NCI-H2107 (cell line): ENCODE results near the gene DHFR2.
"Not testable (repeated sequence)": the region's sequence is repeated elsewhere in the genome, so short reads cannot be mapped to it uniquely, and the experiment has no call there.

Experiments
- DNase-seq: peaks from one replicate; lab custom pipeline; 2025; lab: John Stamatoyannopoulos, UW

Gene DHFR2

DNA sequence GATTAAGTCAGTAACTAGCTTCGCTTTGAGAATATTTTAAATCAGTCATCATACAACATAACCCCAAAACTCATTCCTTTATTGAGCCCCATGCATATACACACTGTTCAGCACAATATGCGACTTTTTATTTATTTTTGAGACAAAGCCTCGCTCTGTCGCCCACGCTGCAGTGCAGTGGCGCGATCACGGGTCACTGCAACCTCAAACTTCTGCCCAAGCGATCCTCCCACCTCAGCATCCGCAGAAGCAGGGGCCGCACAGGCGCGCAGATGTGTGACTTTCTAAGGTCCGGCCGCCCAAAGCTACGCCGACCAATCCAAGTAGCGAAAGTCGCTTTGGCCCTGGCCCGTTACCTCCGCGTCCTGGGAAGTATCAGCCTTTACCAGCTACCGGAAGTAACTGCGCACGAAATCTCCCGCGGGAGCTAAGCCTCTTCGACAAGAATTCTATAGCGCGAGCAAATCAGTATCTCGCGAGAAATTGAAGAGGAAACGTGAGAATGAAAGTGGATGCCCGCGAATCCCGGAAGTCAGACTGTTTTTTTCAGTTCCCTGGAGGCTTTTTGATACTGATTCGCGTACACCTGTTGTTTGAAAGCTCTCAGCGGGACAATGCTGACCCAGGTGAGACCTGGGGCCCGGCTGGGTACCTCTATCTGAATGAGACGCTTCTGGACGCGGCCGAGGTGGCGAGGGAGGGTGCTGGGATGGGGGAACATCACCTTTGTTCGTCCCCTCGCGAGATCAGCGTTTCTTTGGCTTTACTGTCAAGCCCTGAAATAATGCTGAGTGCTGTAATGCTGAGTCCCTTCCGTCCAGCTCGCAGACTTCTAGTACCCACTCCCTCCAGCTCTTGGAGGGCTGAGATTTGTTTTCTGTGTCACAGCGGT lies at the start of gene DHFR2, which contains the start of gene NSUN3:
Gene DHFR2, minus strand, starts transcription at position 404 of the 892 bp plus-strand sequence. CDS start 1,405 bp downstream, outside the sequence.
Gene NSUN3, plus strand, starts transcription at position 549 of the 892 bp plus-strand sequence. Its CDS starts 66 bp downstream, at position 615.
- peak; percentile 95 for DNase-seq

DNA sequence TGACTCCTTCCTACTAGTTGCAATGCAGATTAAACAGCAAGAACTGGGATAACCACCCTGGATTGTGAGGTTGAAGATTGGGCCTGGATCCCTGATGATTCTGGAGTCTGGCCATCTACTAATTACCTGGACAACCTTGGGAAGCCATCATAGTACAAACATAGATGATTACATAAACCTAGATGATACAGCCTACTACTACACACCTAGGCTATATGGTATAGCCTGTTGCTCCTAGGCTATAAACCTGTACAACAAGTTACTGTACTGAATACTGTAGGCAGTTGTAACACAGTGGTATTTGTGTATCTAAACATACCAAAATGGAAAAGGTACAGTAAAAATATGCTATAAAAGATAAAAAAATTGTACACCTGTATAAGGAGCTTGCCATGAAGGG lies 48.1 kb upstream of the DHFR2 start:
- DNase-seq, result no peak

DNA sequence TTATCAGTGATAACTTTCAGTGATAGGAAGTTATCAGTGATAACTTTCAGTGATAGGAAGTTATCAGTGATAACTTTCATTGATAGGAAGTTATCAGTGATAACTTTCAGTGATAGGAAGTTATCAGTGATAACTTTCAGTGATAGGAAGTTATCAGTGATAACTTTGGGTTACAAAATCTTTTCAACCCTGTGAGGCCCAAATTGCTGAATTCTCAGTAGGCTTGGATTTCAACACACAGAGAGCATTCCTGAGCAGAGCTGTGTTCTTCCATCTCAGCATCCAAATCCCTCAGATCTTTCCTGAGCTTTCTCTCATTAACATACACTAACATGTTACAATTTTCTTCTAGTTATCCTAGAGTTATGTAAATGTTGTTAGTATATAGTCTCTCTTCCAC lies 47.5 kb upstream of the DHFR2 start:
- not testable (repeated sequence) for DNase-seq

DNA sequence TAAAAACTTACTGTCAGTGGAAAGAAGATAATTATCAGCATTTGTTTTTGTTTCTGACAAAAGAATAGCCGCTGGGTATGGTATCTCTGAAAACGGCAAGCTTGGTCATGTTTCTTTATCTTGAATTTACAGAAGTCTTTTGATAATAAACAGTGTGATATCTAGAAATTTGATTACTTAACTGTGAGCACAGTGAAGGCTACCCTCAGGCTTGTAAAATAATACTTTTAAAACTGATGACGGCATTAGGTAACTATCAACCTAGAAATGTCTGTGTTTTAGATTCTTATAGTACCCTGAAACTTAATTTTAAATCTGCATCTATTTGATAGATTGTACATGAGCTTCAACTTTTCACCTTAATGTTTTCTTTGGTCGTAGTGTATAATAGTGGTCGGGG lies 43.6 kb upstream of the DHFR2 start:
- no peak for DNase-seq

DNA sequence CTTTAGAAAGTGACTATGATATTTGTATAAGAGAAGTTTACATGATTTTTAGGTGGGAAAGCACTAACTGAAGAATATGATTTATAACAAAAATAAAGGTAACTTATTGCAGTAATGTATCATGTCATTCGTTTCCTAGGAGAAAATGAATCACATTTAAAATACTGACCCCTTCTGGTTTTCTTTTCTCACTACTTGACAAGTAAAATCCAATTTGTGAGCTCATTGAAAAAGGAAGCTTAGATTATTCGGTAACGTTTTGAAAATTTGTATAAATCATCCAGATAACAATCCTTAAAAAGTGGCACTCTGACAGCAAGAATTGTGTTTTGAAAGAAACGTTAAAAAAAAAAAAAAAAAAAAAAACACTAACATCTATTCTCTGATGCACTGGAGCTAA lies 39.1 kb upstream of the DHFR2 start:
- no peak for DNase-seq

DNA sequence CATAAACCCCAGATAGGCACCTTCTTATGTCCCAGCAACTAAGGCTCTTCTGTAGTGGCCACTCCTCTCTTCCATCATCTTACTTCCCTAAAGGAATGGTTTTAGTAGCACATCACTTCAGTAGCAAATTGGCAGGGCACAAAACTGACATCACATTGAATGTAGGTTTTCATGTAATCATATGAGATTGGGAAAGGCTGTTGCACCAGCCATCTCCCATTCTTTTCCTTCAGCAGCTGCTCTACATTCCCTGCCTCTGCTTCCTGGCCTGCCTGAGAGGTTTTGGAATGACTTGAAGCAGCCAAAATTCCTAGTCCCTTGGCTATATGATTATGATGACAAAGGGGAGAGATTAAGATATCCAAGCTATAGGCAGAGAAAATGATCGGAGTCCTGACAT lies 36.6 kb upstream of the DHFR2 start:
- no peak for DNase-seq

DNA sequence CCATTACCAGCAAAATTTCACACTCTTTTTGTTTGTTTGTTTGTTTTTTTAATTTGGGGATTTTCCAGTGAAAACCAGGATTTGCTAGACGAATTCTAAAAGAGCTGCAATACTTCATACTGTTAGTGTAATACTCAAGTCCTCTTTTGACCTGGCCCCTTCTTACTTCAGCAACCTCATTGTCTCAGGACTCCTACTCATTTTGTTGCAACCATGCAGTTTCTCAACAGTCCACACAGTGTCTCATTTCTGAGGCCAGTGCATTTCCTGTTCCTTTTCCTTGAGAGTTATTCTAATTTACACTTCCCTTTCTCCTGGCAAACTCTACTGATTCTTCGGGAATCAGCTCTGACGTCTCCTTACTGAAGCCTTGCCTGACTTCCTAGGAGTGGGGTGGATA lies 35.7 kb upstream of the DHFR2 start:
- DNase-seq, result no peak

DNA sequence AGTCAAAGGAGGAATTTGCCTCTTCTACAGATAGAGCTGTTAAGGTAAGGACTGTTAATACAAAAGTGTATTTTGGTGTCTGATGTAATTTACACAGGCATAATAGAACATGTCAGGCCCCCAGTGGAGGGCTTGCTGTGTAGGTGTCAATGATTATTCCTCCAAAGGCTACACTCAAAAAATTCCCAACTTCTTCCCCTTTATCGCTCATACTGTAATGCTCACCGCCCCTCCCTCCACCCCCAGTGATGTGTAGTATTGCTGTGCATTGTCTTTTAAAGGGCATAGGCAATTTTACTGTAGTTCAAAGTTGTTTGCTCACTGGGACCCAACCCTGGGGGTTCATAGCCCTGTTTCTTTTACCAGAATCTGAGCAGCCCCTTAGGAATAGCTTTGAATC lies 32.4 kb upstream of the DHFR2 start:
- DNase-seq, result no peak

DNA sequence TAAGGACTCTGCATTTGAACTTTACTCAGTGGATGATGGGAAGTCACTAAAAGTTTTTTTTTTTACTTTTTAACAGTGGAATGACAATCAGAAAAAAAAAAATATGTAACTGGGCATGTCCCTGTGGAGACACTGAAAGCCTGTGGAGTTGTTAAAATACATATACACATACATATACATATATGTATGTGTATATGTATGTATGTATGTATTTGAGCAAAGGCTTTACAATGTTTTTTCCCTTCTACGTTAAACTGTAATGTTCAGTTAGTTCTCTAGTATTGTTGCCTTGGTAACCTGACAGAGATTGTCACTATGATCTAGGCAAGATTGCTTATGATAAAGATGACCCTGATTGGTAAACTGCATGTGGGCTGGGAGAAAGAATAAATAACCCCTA lies 30.4 kb upstream of the DHFR2 start:
- no peak for DNase-seq

DNA sequence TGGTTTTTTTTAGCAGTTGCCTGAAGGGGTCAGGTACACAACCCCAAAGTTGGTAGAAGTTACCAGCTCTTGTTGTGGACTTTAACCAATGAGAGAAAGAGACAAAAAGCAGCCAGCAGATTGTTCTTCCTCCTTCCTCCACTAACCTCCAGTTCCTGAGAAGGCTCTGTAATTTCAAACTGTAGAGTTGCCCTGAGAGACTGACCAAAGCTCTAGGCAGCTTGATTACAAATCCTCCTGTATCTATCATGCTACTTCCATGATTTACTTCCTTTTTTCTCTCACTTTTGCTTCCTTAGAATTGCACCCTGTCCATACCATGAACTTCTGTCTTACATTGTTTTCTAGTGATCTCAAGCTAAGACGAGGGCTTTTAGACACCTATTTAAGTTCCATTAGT lies 29.4 kb upstream of the DHFR2 start:
- no peak for DNase-seq

DNA sequence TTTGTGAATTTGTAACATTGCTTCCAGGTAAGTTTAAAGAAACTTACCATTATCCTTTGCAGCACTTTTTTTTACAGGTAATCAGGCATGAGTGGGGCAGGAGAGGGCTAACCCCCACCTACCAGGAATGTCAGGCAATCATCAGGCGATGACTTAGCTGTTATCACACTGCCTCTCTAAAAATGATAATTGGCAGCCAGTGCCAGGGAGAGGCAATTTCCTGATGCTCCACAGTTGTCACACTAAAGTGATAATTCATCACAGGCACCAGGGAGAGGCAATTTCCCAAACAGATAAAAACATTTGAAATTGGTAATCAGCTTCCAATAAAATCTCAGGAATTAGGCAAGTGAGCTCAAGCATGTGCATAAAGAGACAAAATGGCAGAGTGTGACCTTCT lies 26.4 kb upstream of the DHFR2 start:
- DNase-seq, result no peak

DNA sequence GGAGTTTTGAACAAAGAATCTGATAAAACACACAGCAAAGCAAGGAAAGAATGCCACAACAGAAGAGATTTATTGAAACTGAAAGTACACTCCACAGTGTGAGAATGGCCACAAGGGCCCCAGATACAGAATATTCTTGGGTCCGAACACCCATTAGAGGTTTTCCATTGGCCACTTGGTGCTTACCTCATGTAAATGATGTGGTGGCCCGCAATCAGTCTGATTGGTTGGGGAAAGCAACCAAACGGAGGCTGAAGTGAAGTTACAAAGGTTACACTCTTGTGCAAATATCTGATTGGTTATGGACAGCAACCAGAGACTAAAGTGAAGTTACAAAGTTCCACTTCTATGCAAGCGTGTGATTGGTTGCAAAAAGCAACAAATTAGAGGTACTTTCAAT lies 20.5 kb upstream of the DHFR2 start:
- no peak for DNase-seq

DNA sequence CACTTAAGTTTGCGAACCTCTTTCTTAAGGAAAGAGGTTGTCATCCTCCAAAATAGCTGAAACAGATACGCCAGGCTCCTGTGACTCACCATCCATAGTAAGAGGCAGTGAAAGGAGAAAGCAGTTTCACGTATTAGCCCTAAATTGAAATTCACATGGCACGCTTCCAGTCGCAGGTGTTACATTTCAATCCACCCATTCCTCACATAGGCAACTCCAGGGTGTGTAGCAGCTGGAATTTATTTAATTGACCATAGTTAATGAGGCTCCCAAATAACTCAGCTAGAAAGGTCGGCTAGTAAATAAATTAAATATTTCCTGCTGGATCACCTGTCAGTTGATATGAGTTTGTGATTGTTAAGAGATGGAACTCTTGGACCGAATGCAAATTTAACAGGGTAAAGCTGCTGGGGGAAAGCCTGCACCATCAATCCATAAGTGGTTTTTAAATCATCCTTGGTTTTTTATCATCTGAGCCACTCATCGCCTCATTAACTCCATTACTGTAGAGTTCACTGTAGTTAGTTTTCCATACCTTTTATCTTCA lies 19.7 kb upstream of the DHFR2 start:
- peak; percentile 56 for DNase-seq

DNA sequence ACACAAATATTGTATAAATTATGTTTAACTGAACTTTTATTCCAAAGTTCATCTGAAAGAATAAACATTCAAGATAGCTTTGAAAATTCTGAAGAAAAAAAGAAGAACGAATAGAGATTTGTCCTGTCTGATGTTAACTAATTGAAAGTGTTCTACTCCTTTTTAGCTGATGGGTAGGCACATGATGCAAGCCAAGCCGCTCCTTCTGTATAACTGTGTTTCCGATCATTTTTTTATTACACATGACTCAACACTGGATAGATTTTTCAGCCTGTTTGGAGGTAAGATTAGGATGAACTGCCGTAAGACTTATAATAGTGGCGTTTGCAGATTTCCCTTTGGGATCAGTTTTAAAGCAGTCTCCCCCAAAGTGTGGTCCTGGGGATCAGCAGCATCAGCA lies 19.2 kb upstream of the DHFR2 start:
- DNase-seq, result no peak

DNA sequence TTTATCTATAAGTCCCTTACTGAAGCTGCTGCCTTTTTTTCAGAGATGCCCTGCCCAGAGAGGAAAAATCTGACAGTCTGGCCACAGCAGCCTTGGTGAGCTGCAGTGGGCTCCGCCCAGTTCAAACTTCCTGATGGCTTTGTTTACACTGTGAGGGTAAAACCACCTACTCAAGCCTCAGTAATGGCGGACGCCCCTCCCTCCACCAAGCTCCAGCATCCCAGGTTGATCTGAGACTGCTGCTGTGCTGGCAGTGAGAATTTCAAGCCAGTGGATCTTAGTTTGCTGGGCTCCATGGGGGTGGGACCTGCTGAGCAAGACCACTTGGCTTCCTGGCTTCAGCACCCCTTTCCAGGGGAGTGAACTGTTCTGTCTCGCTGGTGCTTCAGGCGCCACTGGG lies 17.8 kb upstream of the DHFR2 start:
- DNase-seq, result not testable (repeated sequence)

DNA sequence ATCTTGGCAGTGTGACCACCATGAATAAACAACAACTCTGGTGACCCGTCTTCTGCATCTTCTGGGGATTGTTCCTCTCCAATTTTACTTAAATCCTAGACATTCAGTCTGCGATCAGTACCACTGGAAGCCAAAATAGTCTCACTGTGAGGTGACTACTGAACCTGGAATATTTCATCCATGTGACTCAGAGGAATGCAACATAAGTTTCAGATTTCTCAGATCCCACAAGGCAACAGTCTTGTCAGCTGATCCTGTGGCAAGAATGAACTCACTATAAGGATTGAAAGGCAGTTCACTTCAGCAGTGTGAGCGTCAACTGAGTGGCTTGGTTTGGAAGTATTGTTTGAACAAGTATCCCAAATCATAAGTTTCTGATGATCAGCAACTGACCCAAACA lies 13.3 kb upstream of the DHFR2 start:
- DNase-seq, result no peak

DNA sequence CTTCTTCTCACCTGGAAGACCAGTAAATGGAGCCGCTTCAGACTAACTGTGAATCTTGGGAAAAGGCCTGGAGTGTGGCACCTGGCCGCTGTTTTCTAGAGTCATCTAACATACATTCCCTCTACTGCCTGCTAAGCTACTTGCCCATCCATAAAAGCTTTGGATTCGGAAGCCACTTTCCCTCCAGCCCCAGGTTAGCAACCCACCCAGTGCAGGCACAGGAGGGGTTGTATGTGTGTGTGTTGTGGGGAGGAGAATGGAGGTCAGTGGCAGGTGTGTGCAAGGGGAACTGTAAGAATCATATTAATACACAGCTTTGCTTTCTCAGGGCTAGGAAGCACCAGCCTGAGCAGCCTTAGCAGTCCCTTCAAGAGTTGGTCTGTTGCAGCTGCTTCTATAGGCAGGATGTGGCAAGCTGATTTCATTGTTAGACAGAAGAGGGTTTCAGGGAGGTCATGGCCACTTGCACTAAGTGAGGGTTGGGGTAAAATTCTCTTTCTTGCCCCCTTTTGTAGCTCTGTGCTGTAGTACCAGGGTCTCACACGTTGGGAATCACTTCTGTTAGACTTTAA lies 9.1 kb upstream of the DHFR2 start:
- no peak for DNase-seq

DNA sequence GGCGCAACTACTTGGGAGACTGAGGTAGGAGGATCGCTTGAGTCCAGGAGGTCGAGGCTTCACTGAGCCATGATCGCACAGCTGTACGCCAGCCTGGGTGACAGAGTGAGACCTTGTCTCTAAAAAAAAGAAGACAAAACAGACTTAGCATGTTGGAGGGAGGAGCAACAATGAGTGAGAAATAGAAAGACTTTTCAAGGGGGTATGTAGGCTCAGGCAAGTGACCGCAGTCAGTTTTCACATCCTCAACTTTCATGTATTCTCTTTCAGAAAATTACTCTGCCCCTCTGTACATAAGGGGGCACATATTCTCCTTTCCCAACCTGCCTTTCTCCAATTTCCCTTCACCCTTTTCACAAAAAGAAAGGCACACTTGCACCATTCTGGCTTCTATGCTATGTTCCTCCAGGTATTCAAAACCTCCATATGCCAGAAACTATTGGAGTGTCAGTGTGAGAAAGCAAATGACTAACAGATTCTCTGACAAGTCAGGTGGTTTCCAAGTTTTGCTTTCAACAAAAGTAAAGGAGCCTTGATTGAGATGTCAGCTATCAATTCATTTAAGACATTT lies 7.7 kb upstream of the DHFR2 start:
- no peak for DNase-seq

DNA sequence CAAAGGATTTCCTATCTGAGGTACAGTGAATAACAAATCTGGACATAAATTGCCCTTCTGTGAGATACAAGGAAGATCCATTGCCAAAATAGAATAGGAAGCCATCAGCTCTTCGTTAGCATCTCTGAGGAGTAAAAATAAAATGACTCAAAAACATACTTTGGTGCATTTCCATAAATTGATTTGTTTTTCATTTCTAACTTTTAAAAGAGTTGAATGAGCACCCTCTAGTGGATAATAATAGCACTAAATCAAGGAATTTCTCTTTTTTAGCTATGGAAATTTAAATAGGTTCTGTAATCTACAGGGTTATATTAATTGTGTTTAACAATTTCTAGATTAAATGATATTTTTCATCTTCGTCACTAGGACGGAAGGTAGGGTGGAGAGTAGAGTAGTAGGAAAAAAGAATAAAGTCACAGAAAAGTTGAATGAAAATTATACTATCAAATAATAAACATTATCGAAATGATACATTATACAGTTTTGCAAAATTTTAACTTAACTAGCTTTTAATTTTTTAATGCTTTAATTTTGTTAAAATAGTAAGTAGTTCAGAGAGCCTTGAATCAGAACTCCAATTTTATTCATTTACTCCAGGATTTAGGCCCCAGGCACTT lies 6.6 kb upstream of the DHFR2 start:
- DNase-seq, result no peak

DNA sequence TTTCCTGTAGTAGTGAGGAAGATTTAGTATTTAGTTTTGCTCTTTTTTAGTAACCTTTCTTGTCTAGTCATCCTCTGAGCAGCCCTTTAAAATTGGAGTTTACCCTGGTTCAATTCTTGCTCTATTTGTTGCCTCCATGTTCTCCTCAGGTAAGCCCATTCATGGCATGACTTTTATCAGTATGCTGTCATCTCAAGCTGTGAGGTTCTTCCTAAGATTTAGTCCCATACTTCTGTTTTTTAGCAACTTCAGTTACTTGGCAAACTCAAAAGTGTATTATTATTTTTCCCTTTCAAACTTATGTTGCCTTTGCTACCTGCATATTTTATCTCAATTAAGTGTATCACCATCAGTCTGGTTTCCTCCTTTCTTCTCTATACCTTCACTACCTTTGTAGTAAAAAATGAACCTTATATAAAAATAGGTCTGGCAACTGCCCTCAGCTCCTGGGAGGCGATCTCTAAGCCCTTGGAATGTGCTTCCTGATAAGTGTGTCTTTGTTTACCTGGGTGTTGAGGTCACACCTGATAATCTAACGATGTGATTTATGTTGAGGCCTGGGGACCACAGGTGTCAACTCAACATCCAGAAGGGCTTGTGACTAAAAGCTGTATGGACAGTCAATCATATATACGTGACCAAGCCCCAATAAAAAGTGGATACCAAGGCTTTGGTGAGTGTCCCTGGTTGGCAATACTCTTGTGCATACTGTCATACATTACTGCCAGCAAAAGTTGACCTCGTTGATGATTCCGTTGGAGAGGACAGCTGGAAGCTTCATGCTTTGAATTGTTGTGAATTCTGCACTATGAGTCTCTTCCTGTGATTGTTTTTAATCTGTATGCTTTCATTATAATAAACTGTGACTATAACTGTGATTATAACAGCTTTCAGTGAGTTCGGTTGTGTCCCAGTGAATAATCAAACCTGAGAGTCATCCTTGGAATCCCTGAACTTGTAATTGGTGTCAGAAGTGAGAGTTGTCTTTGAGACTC lies 4.1 kb upstream of the DHFR2 start:
- no peak for DNase-seq

DNA sequence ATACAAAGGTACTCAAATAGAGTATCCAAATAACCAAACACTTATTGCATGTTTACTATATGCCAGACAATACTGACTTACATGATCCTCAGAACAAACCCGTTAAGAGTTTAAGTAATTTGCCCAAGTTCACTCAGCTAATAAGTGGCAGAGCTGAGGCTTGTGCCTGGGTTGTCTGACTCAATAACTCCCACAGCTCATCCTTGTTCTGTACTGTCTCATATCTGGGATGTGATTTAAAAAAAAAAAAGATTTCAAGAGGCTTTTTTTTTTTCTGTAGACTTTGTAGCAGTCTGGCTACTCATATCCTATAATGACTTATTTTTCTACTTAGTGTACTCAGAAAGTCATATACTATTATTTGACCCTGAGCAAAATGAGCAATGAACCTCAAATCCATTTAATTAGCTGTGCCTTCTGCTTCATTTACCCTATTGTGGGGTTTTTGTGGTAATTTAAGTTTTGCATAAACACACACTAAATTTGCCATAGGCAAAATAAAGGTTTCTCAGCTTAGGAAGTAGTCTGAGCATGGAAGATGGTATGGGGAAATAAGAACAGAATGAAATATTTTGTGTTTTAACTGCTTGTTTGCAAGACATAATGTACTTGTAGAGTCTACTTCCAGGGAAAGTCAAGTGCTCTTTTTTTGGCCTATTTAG lies 3.2 kb upstream of the DHFR2 start:
- no peak for DNase-seq
